Neural cell (in vitro differentiated cells): ENCODE data around the gene PNMA3. TPM values are rescaled to one million over a fixed set of nuclear protein-coding genes. Genes with fewer than 3 reads are reported as not detected.
"Not testable (repeated sequence)": the region's sequence is repeated elsewhere in the genome, so short reads cannot be mapped to it uniquely, and the experiment has no call there.

Experiments
- H2AFZ ChIP-seq: fragments of 200-600, 300-800 bp; sonication (generic), shearing (Covaris generic); 2 replicates; pipeline ENCODE4 v1.6.0; 2014; ENCODE audit warnings: low read depth, mild to moderate bottlenecking, antibody characterized with exemption, low read length, moderate library complexity
- H3F3A ChIP-seq: fragments of 200-600 bp; shearing (Covaris generic); 2 replicates; pipeline ENCODE4 v1.6.1; 2016; ENCODE audit warnings: mild to moderate bottlenecking, moderate library complexity, mixed read lengths, antibody characterized with exemption, low read length; ENCODE audit not compliant: insufficient read depth, poor library complexity, severe bottlenecking
- H3K27ac ChIP-seq: fragments of 200-600, 300-800 bp; sonication (generic), shearing (Covaris generic); 2 replicates; pipeline ENCODE4 v1.5.1; 2014; ENCODE audit warnings: mild to moderate bottlenecking, low read length, moderate library complexity
- H3K27me3 ChIP-seq: fragments of 300-800, 200-600 bp; sonication (generic), shearing (Covaris generic); 2 replicates; pipeline ENCODE4 v1.6.0; 2014; ENCODE audit warnings: mild to moderate bottlenecking, low read depth, low read length, moderate library complexity; ENCODE audit not compliant: insufficient read depth
- H3K36me3 ChIP-seq: fragments of 300-800, 200-600 bp; sonication (generic), shearing (Covaris generic); 2 replicates; pipeline ENCODE4 v1.5.1; 2014; ENCODE audit warnings: mild to moderate bottlenecking, antibody characterized with exemption, low read length, moderate library complexity; ENCODE audit not compliant: insufficient read depth
- H3K4me2 ChIP-seq: fragments of 300-800, 200-600 bp; sonication (generic), shearing (Covaris generic); 2 replicates; pipeline ENCODE4 v1.6.0; 2014; ENCODE audit warnings: mild to moderate bottlenecking, low read length
- H3K4me3 ChIP-seq: fragments of 300-800, 200-600 bp; sonication (generic), shearing (Covaris generic); 2 replicates; pipeline ENCODE4 v1.5.1; 2014; ENCODE audit warnings: mild to moderate bottlenecking, low read length, moderate library complexity
- H3K79me2 ChIP-seq: fragments of 200-600 bp; shearing (Covaris generic); replicated peaks from 2 replicates; pipeline ENCODE4 v1.6.0; 2014; ENCODE audit warnings: mild to moderate bottlenecking, low read length, moderate library complexity; ENCODE audit not compliant: insufficient read depth
- H3K9ac ChIP-seq: fragments of 300-800, 200-600 bp; sonication (generic), shearing (Covaris generic); 2 replicates; pipeline ENCODE4 v1.6.1; 2016; ENCODE audit warnings: mild to moderate bottlenecking, low read length, mixed read lengths
- H3K9me2 ChIP-seq: fragments of 200-600 bp; shearing (Covaris generic); 2 replicates; pipeline ENCODE4 v1.6.1; 2016; ENCODE audit warnings: mild to moderate bottlenecking, low read length, mixed read lengths; ENCODE audit not compliant: insufficient read depth
- H3K9me3 ChIP-seq: fragments of 200-600, 300-800 bp; sonication (generic), shearing (Covaris generic); 2 replicates; pipeline ENCODE4 v1.6.1; 2016; ENCODE audit warnings: mild to moderate bottlenecking, mixed run types, low read length, moderate library complexity, mixed read lengths
- H4K20me1 ChIP-seq: fragments of 200-600 bp; shearing (Covaris generic); 2 replicates; pipeline ENCODE4 v1.6.1; 2016; ENCODE audit warnings: mild to moderate bottlenecking, mixed run types; ENCODE audit not compliant: insufficient read depth
- CTCF ChIP-seq: fragments of 450-650 bp; IDR thresholded peaks from 2 replicates; pipeline ENCODE4 v1.5.1; 2014; ENCODE audit warnings: antibody characterized with exemption, mild to moderate bottlenecking, moderate library complexity; ENCODE audit not compliant: poor library complexity, severe bottlenecking
- EP300 ChIP-seq: fragments of 450-650 bp; conservative IDR thresholded peaks from 2 replicates; pipeline ENCODE4 v1.6.1; 2014; ENCODE audit warnings: antibody characterized with exemption, mild to moderate bottlenecking, moderate library complexity; ENCODE audit not compliant: poor library complexity, severe bottlenecking
- EZH2 ChIP-seq: fragments of 200-600, 300-800 bp; shearing (Covaris generic), sonication (generic); IDR thresholded peaks from 2 replicates; pipeline ENCODE4 v1.6.1; 2014; ENCODE audit warnings: antibody characterized with exemption, low read length, borderline replicate concordance, mild to moderate bottlenecking; ENCODE audit not compliant: insufficient read depth, poor library complexity, severe bottlenecking
- MXI1 ChIP-seq: fragments of 450-650 bp; conservative IDR thresholded peaks from 2 replicates; pipeline ENCODE4 v1.6.1; 2014; ENCODE audit warnings: antibody characterized with exemption, mild to moderate bottlenecking; ENCODE audit not compliant: poor library complexity, severe bottlenecking
- POLR2AphosphoS5 ChIP-seq: IDR thresholded peaks from 2 replicates; pipeline ENCODE4 v1.6.1; 2012
- RAD21 ChIP-seq: fragments of 450-650 bp; conservative IDR thresholded peaks from 2 replicates; pipeline ENCODE4 v1.6.1; 2014; ENCODE audit warnings: antibody characterized with exemption, mild to moderate bottlenecking, moderate library complexity
- REST ChIP-seq: IDR thresholded peaks from 2 replicates; pipeline ENCODE4 v1.6.1; 2012; ENCODE audit warnings: borderline replicate concordance
- SMC3 ChIP-seq: fragments of 450-650 bp; conservative IDR thresholded peaks from 2 replicates; pipeline ENCODE4 v1.6.1; 2014; ENCODE audit warnings: antibody characterized with exemption, mild to moderate bottlenecking, moderate library complexity; ENCODE audit not compliant: poor library complexity
- TAF1 ChIP-seq: IDR thresholded peaks from 2 replicates; pipeline ENCODE4 v1.6.1; 2012; ENCODE audit warnings: low read depth
- polyA plus RNA-seq: library from polyadenylated mRNA; depleted of rRNA; stranded (reverse); fragments of >200 nt; gene quantifications from 2 replicates; pipeline ENCODE4 v1.2.3, GENCODE V29; 2014

Gene PNMA3
- polyA plus RNA-seq, 1 donor from 2014 or later, result 3.2 TPM

- not testable (repeated sequence) for H3K9ac ChIP-seq, H2AFZ ChIP-seq, H3F3A ChIP-seq, H3K4me2 ChIP-seq, H3K27me3 ChIP-seq, H3K4me3 ChIP-seq, H3K79me2 ChIP-seq, H3K9me3 ChIP-seq, H3K27ac ChIP-seq, H3K36me3 ChIP-seq, H3K9me2 ChIP-seq, H4K20me1 ChIP-seq
Observed at GRCh38 chrX:153077437-153078135, 21.3 kb downstream of the PNMA3 start.

- not testable (repeated sequence) for H4K20me1 ChIP-seq, H3K4me3 ChIP-seq, H3K27me3 ChIP-seq, H3K4me2 ChIP-seq, H3K9ac ChIP-seq, H3F3A ChIP-seq, H2AFZ ChIP-seq, H3K79me2 ChIP-seq, H3K27ac ChIP-seq, H3K9me2 ChIP-seq, H3K36me3 ChIP-seq, H3K9me3 ChIP-seq
Observed at GRCh38 chrX:153083238-153083923, 27.1 kb downstream of the PNMA3 start.

GRCh38 chrX:153102418-153102817 is 46.1 kb downstream of the PNMA3 start:
- Histone ChIP-seq H3K9me3 (no peaks in the 10 kb centered on the region), H3K4me3 (no peak overlapping the region), H3K79me2 (no peaks in the 10 kb centered on the region), H4K20me1 (no peaks in the 10 kb centered on the region), H3K27ac (no peak overlapping the region), H3K27me3 (no peaks in the 10 kb centered on the region), H3K4me2 (no peak overlapping the region), H3K9ac (no peak overlapping the region), H3K9me2 (no peaks in the 10 kb centered on the region), H3F3A (no peaks in the 10 kb centered on the region), H3K36me3 (no peaks in the 10 kb centered on the region), H2AFZ (no peak overlapping the region)
- TF ChIP-seq SMC3 (no peak), POLR2AphosphoS5 (no peak), MXI1 (no peak), RAD21 (no peak), EP300 (no peak), REST (no peak), TAF1 (no peak), EZH2 (no peak), CTCF (no peak)

GRCh38 chrX:153104959-153105358 is 48.7 kb downstream of the PNMA3 start:
- not testable (repeated sequence) for H4K20me1 ChIP-seq, H3K4me2 ChIP-seq, H2AFZ ChIP-seq, H3F3A ChIP-seq, H3K27me3 ChIP-seq, H3K36me3 ChIP-seq, H3K9ac ChIP-seq, H3K9me2 ChIP-seq, H3K27ac ChIP-seq, H3K4me3 ChIP-seq, H3K79me2 ChIP-seq, H3K9me3 ChIP-seq
